ENCODE measurements around the gene C6orf120. TPM values are rescaled to one million over a fixed set of nuclear protein-coding genes. Genes with fewer than 3 reads are reported as not detected.
"Not testable (repeated sequence)": the region's sequence is repeated elsewhere in the genome, so short reads cannot be mapped to it uniquely, and the experiment has no call there.

C6orf120 gene
- polyA plus RNA-seq, 10 donors, result 31.7 to 39.8 (median 36.5) TPM

DNA sequence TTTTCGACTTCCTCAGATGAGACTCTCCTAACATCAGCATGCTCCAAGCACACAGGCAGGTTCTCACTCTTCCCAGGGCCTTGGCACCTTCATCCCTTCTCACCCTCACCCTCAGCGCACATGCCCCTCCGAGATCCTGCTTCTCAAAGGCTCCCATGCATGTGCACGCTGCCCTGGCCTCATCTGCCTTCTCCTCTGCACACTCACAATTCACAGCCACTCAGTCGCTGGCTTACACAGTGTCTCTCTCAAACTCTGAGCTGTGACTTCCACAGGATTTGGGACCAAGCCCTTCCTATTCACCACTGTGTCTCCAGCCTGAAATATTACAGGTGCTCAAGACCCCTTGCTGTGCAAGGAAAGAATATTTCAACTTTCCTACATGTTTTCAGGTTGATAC lies 30.4 kb upstream of the C6orf120 start:
- no peak for DNase-seq

DNA sequence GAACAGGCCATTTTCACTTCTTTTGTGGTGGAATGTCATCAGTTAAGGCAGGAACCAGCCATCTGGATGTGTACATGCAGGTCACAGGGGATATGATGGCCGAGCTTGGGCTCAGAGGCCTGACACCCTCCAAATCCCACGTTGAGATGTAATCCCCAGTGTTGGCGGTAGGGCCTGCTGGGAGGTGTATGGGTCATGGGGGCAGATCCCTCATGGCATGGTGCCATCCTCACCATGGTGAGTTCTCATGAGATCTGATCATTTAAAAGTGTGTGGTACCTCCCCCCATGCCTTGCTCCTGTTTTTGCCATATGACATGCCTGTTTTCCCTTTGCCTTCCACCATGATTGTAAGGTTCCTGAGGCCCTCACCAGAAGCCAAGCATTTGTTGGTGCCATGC lies 26.9 kb upstream of the C6orf120 start:
- no peak for DNase-seq

GRCh38 chr6:169677096-169677495 lies 24.8 kb upstream of the C6orf120 start:
- DNase-seq, result no peak

- no peak for DNase-seq
These were observed 23.6 kb upstream of the C6orf120 start for GRCh38 chr6:169678342-169678741.

DNA sequence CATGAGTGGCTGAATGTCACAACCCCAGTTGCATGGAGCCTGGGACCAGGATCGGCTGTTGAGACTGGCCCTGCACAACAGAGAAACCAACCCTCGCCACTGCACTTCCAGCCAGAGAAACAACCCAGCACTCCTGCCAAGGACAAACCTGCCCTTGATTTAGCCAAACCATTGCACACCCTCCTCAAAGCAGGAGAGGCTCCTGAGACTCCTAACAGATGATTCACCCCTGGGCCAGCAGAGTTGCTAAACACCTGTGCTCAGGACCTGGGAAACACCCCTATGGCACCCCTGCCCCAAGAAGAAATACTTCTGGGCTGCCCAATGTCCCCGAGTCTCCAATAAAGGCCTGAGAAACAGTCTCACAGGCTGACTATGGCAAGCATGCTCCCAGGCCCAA lies 17.9 kb upstream of the C6orf120 start:
- DNase-seq, result no peak

- no peak for DNase-seq
These were observed 16.1 kb upstream of the C6orf120 start for GRCh38 chr6:169685860-169686259.

- no peak for DNase-seq
These were observed 12.6 kb upstream of the C6orf120 start for GRCh38 chr6:169689287-169689686.

- DNase-seq, result no peak
These were observed 10.7 kb upstream of the C6orf120 start for GRCh38 chr6:169691260-169691659.

- DNase-seq, result no peak
These were observed 9.4 kb upstream of the C6orf120 start for GRCh38 chr6:169692516-169692915.

DNA sequence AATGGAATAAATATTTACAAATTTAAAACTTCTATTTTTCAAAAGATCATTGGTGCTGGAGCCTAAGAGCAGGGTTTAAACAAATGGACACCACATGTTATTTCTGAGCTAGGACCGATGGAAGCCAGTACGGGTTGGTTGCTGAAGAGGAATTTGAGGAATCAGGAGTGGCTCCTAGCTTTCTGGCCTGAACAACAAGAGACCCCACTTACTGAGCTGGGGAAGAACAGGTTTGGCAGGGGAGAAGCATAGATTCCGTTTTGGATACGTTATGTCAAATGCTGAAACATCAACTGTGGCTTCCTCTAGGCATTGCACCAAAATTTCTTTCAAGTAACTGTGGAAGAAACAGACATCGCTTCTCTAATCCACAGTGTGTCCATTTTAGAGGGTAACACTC lies 6.8 kb upstream of the C6orf120 start:
- no peak for DNase-seq

DNA sequence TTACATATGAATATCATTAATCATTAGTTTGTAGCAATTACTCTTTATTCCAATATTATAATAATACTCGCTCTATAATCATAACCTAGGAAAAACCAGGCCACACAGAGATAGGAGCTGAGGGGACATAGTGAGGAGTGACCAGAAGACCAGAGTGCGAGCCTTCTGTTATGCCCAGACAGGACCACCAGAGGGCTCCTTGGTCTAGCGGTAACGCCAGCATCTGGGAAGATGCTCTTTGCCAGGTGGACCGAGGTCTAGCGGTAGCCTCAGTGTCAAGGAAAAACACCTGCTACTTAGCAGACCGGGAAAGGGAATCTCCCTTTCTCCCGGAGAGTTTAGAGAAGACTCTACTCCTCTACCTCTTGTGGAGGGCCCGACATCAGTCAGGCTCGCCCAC lies 4.8 kb upstream of the C6orf120 start:
- DNase-seq, result not testable (repeated sequence)

DNA sequence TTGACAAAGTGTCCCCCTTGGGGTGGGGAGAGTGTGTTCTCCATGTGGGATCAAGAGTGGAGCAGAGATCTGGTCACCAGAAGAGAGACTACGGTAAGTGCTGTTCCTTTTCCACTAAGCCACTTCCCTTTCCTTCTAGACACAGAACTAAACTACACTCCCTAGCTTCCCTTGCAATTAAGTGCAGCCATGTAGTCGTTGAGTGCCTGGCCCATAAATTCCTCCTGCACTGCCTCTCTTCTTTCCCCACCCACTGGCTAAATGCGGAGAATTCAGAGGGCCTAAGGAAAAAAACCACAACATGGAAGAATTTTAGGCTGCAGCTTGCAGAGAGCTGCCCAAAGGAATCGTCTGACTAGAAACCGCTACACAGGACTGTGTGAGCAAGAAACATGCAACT lies 1.6 kb upstream of the C6orf120 start:
- peak in 1 of 3 donors; percentile 23 for DNase-seq

GRCh38 chr6:169701311-169701953 lies 494 bp upstream of the C6orf120 start:
- DNase-seq, result peak in 1 of 3 donors; percentile 25

GRCh38 chr6:169702840-169703246 lies 917 bp downstream of the C6orf120 start:
- DNase-seq, result no peak

DNA sequence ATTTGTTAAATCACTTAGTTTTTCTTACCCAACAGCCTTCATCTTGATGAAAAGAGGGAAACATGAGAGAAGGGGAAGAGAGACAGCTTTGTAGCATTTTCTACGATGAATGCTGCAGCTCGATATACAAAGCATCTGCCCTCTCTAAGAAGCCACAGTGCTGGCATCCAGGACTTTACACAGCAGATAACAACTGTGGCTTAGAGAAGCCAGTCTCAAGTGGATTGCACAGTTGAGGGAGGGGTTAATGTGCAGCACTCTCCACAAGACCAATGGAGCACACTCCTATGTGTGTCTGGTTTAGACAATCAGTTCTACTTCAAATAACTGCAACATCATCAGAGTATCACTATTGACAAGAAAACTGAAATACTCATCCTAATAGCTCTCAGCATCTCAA lies 5.8 kb downstream of the C6orf120 start:
- DNase-seq, result no peak

- no peak for DNase-seq
These were observed 7.4 kb downstream of the C6orf120 start for GRCh38 chr6:169709293-169709692.

DNA sequence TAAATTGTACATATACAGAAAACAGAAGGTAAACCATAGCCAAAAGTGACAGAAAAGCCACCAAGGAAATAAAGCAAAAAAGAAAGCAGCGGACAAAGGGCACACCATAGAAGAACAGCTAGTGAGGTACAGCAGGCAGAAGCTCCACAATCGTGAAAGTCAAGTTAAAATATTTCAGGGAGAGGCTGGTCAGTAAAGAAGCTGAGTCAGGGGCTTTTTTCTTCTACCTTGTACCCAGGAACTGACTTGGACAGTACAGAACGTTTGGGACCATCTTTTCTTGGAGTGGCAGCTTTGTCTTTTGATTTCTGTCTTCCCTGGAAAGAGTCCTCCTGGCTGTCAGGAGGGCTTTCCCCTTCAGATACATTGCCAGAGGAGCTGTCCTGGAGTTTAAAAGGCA lies 8.1 kb downstream of the C6orf120 start:
- no peak for DNase-seq

DNA sequence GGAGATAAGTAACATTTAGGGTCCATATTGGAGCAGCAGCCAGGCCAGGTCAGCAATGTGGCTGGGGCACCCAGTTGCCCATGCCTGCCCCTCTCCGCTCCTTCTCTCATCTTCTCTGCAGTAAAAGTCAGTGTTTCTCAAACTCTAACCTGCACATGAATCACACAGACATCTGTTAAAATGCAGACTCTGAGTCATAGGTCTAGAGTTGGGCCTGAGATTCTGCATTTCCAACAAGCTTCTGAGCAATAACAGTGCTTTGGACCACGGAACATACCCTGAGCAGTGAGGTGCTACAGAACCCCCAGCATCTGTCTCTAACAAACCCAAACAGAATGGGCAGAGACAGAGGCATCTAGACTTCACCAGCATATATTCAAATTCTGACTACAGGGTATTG lies 12.3 kb downstream of the C6orf120 start:
- no peak for DNase-seq

DNA sequence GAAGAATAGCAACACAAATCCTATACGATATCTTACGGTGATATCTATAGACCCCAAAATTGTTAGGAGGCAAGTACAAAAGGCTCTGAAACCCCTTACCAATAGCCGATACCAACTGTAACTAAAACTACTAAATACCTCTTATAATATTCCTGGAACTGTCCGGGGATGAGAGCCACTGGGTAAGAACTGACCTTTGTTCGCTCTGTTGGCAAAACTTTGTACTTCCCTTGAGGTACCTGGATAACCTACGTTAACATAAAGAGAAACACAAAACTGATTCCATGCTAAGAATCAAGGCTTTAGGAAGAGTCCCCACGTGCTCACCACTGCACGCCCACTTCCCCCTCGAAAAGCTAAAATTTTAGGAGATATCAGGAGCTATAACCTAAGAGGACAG lies 12.7 kb downstream of the C6orf120 start:
- DNase-seq, result no peak

GRCh38 chr6:169719117-169719516 lies 17.2 kb downstream of the C6orf120 start:
- DNase-seq, result no peak

- no peak for DNase-seq
These were observed 18.4 kb downstream of the C6orf120 start for GRCh38 chr6:169720207-169720855.

DNA sequence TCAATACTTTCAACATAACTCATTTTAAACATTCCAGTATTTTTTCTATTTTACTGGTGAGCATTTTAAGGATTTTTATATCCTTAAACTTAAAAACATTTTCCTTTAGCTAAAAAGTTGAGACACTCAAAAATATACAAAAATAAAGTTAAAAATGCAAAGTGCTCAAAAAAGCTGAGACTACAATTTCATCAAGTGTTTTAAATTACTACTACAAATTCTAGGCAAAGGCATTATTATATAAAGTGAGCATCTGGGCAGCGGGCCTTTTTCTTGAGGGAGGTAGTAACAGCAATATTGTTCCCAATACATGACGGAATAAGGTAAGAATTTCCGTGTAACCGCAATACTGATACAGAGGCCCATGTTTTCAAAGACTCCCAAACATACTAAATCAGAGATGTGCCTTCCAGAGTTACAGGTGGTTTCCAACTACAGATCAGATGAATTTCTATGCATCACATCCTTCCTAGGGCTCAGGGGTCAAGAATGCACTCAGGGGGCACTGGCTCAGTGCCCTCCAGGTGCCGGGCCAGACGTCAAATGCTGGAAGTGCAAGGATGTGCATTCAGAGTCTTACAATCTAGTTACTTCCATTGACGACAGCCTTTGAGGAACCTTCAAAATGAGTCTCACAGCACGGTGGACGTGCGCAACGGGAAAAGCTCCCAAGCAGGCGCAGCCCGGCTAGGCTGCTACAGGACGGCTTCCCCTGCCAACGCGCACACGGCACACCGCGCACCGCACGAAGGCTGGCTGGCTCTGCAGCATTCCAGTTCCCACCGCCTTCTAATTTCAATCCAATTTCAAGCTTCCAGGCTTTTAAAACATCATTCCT lies 20.7 kb downstream of the C6orf120 start:
- peak; percentile 27 to 72 (median 43) for DNase-seq
